CD14-positive monocyte (primary cell): ENCODE data around the gene EEF1AKMT1. TPM values are rescaled to one million over a fixed set of nuclear protein-coding genes. Genes with fewer than 3 reads are reported as not detected.

Experiments
- DNase-seq, 3 donors: peaks; one replicate each; pipeline ENCODE4 v3.0.0-alpha.2; 2011 to 2022
- H2AFZ ChIP-seq: 2 replicates; pipeline ENCODE4 v1.6.0; 2012; ENCODE audit warnings: mild to moderate bottlenecking, low read depth, low read length, inconsistent platforms; ENCODE audit not compliant: insufficient read depth, poor library complexity, severe bottlenecking
- H3K27ac ChIP-seq, 2 donors: 1 replicate in 1 of 2; 2 replicates in 1 of 2; pipeline ENCODE4 v1.5.1; 2012 to 2013; ENCODE audit warnings: low read length in 2 of 2, control low read depth in 1 of 2, inconsistent platforms in 1 of 2, low read depth in 1 of 2, mild to moderate bottlenecking in 1 of 2
- H3K27me3 ChIP-seq, 2 donors: one replicate each; pipeline versions ENCODE4 v1.6.0 to v1.6.1; 2011 to 2013; ENCODE audit warnings: low read length in 2 of 2; ENCODE audit not compliant: control insufficient read depth in 2 of 2, insufficient read depth in 2 of 2
- H3K36me3 ChIP-seq, 2 donors: replicated peaks in 1 of 2; 1 replicate in 1 of 2; 2 replicates in 1 of 2; pipeline versions ENCODE4 v1.5.1 to v1.6.1; 2012 to 2013; ENCODE audit warnings: low read length in 2 of 2, control low read depth in 1 of 2, inconsistent platforms in 1 of 2, mild to moderate bottlenecking in 1 of 2; ENCODE audit not compliant: insufficient read depth in 2 of 2, control insufficient read depth in 1 of 2
- H3K4me1 ChIP-seq, 2 donors: 1 replicate in 1 of 2; 2 replicates in 1 of 2; pipeline versions ENCODE4 v1.5.1 to v1.6.1; 2012 to 2013; ENCODE audit warnings: low read length in 2 of 2, control low read depth in 1 of 2, inconsistent platforms in 1 of 2, mild to moderate bottlenecking in 1 of 2, moderate library complexity in 1 of 2; ENCODE audit not compliant: insufficient read depth in 2 of 2, control insufficient read depth in 1 of 2
- H3K4me2 ChIP-seq: replicated peaks from 2 replicates; pipeline ENCODE3; 2012; ENCODE audit warnings: low read length, moderate library complexity, mild to moderate bottlenecking; ENCODE audit not compliant: poor library complexity, severe bottlenecking; ENCODE audit errors: extremely low read depth
- H3K4me3 ChIP-seq, 3 experiments: fragments of 200-600 bp in 1 of 3; sonication (generic) in 1 of 3; replicated peaks in 1 of 3; 1 replicate in 2 of 3; 2 replicates in 1 of 3; pipeline ENCODE4 v1.5.1; 2011 to 2013; ENCODE audit warnings: low read length in 3 of 3, mild to moderate bottlenecking in 3 of 3, control low read depth in 2 of 3, low read depth in 2 of 3, inconsistent platforms in 1 of 3, moderate library complexity in 1 of 3
- H3K79me2 ChIP-seq: 2 replicates; pipeline ENCODE4 v1.6.0; 2012; ENCODE audit warnings: mild to moderate bottlenecking, control low read depth, inconsistent platforms, low read length, moderate library complexity; ENCODE audit not compliant: insufficient read depth
- H3K9ac ChIP-seq: 2 replicates; pipeline ENCODE4 v1.6.0; 2017; ENCODE audit warnings: low read length, mild to moderate bottlenecking; ENCODE audit not compliant: insufficient read depth, poor library complexity, severe bottlenecking
- H3K9me3 ChIP-seq, 2 donors: replicated peaks in 1 of 2; 1 replicate in 1 of 2; 2 replicates in 1 of 2; pipeline versions ENCODE4 v1.5.1 to v1.6.1; 2012 to 2013; ENCODE audit warnings: low read length in 2 of 2, control low read depth in 1 of 2; ENCODE audit not compliant: control insufficient read depth in 1 of 2, insufficient read depth in 1 of 2
- H4K20me1 ChIP-seq: 2 replicates; pipeline ENCODE4 v1.6.0; 2012; ENCODE audit warnings: mild to moderate bottlenecking, low read length, control low read depth, moderate library complexity; ENCODE audit not compliant: insufficient read depth
- H3K27ac Mint-ChIP-seq, 7 donors: one replicate each; pipeline ENCODE4 v1.8.0; 2020; ENCODE audit warnings: mild to moderate bottlenecking in 7 of 7, mixed read lengths in 7 of 7, moderate library complexity in 6 of 7, inconsistent platforms in 2 of 7
- H3K27me3 Mint-ChIP-seq, 3 donors: one replicate each; pipeline ENCODE4 v1.8.0; 2021 to 2022; ENCODE audit warnings: low read depth in 3 of 3, mild to moderate bottlenecking in 3 of 3, mixed read lengths in 3 of 3, moderate library complexity in 3 of 3, inconsistent platforms in 1 of 3
- H3K36me3 Mint-ChIP-seq, 2 donors: one replicate each; pipeline ENCODE4 v1.8.0; 2020; ENCODE audit warnings: mixed read lengths in 2 of 2, inconsistent platforms in 1 of 2, mild to moderate bottlenecking in 1 of 2
- H3K4me1 Mint-ChIP-seq: one replicate; pipeline ENCODE4 v1.8.0; 2020; ENCODE audit warnings: mild to moderate bottlenecking, mixed read lengths
- H3K4me3 Mint-ChIP-seq, 2 donors: one replicate each; pipeline ENCODE4 v1.8.0; 2020; ENCODE audit warnings: mild to moderate bottlenecking in 2 of 2, mixed read lengths in 2 of 2, moderate library complexity in 1 of 2
- H3K9me3 Mint-ChIP-seq, 7 donors: one replicate each; pipeline ENCODE4 v1.8.0; 2020 to 2022; ENCODE audit warnings: mixed read lengths in 7 of 7, mild to moderate bottlenecking in 6 of 7, moderate library complexity in 6 of 7, inconsistent platforms in 2 of 7
- WGBS: methylation state at CpG from one replicate; pipeline ENCODE4 v1.1.5; 2013; ENCODE audit warnings: missing lambda C conversion rate; ENCODE audit not compliant: insufficient coverage; 5-methylcytosine and 5-hydroxymethylcytosine counted together
- intact Hi-C, 2 donors: fragments of 100-400 bp; cut with micrococcal nuclease; formaldehyde crosslinking; loops; one replicate each; pipeline versions ENCODE4 v1.15.0 to v1.15.1; 2023
- polyA plus RNA-seq, 3 donors: library from polyadenylated mRNA; depleted of rRNA in 1 of 3; unstranded in 2 of 3; stranded (reverse) in 1 of 3; fragments of 300-500 nt in 2 of 3; fragments of >200 nt in 1 of 3; fragmentation: Illumina TruSeq in 2 of 3; gene quantifications; 1 replicate in 2 of 3; 2 replicates in 1 of 3; pipeline ENCODE4 v1.2.3, GENCODE V29; 2012 to 2021
- TF ChIP-seq, protein P1 (sequence below): fragments of 200-600 bp; IDR thresholded peaks from one replicate; pipeline ENCODE4 v1.8.0; 2022; ENCODE audit warnings: antibody characterized with exemption, mild to moderate bottlenecking

EEF1AKMT1 gene
- polyA plus RNA-seq, 3 donors = 1.7 to 4.2 (median 4.2) TPM

DNA sequence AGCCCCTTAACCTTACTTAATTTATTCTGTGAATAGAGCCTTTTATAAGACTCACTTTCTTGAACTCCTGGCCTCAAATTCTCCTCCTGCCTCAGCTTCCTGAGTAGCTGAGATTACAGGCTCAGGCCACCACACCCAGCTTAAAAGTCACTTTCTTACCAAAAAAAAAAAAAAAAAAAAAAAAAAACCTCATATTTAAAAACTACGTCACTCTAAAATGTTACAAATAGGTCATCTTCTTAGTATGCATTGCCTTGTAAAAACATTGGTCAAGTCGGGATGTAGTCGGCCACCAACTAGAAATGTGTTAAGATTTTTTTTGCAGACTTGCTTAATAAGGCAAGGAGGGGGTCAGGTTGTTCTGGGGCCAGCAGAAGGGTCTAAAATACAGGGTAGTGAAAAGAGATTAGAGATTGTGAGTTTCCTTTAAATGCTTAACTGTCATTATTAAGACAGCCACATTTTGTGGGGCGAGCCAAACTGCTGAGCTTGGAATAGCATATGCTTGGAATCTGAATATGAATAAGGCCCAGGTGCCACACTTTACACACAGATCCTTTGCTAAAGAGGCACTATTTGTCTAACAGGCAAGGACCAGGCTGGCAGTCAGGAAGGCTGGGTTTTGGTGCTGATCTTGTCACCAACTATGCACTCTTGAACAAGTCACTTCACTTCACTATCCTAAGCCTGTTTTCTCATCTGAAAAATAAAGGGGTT lies 86.7 kb downstream of the EEF1AKMT1 start:
- H3K4me2 ChIP-seq = no peak overlapping the region
- Mint-ChIP-seq H3K4me3 (no peak overlapping the region), H3K9me3 (no peaks in the 10 kb centered on the region), H3K27me3 (peaks cover 0 to 3% (median 0%) of the 10 kb centered on the region in 3 donors), H3K4me1 (peaks cover 7% of the 10 kb centered on the region), H3K27ac (no peak overlapping the region), H3K36me3 (peaks cover 0 to 3% of the 10 kb centered on the region in 2 donors)
- no peaks in the 10 kb centered on the region for H3K4me1 ChIP-seq
- no peaks in the 10 kb centered on the region for H3K9me3 ChIP-seq
- H3K27me3 ChIP-seq = no peaks in the 10 kb centered on the region
- H3K4me3 ChIP-seq = no peak overlapping the region
- H2AFZ ChIP-seq = no peak overlapping the region
- no peaks in the 10 kb centered on the region for H3K79me2 ChIP-seq
- intact Hi-C loops = no loop called here
- no peak for DNase-seq
- no peaks in the 10 kb centered on the region for H3K36me3 ChIP-seq
- no peak overlapping the region for H3K9ac ChIP-seq
- TF ChIP-seq, protein P1, sequence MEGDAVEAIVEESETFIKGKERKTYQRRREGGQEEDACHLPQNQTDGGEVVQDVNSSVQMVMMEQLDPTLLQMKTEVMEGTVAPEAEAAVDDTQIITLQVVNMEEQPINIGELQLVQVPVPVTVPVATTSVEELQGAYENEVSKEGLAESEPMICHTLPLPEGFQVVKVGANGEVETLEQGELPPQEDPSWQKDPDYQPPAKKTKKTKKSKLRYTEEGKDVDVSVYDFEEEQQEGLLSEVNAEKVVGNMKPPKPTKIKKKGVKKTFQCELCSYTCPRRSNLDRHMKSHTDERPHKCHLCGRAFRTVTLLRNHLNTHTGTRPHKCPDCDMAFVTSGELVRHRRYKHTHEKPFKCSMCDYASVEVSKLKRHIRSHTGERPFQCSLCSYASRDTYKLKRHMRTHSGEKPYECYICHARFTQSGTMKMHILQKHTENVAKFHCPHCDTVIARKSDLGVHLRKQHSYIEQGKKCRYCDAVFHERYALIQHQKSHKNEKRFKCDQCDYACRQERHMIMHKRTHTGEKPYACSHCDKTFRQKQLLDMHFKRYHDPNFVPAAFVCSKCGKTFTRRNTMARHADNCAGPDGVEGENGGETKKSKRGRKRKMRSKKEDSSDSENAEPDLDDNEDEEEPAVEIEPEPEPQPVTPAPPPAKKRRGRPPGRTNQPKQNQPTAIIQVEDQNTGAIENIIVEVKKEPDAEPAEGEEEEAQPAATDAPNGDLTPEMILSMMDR = no peak
- H3K27ac ChIP-seq = no peak overlapping the region
- no peaks in the 10 kb centered on the region for H4K20me1 ChIP-seq
- no CpG with 5 or more reads among the region's 4 CpGs for WGBS

DNA sequence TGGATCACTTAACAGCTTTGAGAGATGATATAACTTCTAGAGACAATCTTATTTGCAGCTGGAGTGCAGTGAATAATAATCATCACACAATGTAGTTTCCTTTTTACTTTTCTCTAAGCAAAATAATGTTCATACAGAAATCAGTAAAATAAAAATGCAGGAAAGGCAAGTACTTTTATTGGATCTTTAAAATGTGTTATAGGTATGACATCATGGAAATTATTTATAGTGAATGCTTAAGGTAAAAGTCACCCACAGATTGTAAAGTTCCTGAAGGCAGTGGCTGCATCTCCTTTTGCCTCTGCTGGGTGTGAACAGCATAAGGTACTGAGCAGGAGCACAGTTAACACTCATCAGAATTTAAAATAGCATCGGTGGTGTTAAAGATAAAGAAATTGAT lies 87.6 kb downstream of the EEF1AKMT1 start:
- TF ChIP-seq, protein P1 = no peak
- H4K20me1 ChIP-seq = no peaks in the 10 kb centered on the region
- H2AFZ ChIP-seq = no peak overlapping the region
- H3K4me1 Mint-ChIP-seq = peaks cover 7% of the 10 kb centered on the region
- no peak overlapping the region for H3K9ac ChIP-seq
- H3K4me2 ChIP-seq = no peak overlapping the region
- H3K27me3 Mint-ChIP-seq = peaks cover 0 to 3% (median 0%) of the 10 kb centered on the region in 3 donors
- no peaks in the 10 kb centered on the region for H3K9me3 Mint-ChIP-seq
- H3K27ac Mint-ChIP-seq = no peak overlapping the region
- H3K4me3 ChIP-seq = no peak overlapping the region
- no peak overlapping the region for H3K4me3 Mint-ChIP-seq
- no peak for DNase-seq
- no peak overlapping the region for H3K27ac ChIP-seq
- no peaks in the 10 kb centered on the region for H3K36me3 ChIP-seq
- no CpG with 5 or more reads among the region's 1 CpG for WGBS
- H3K4me1 ChIP-seq = no peaks in the 10 kb centered on the region
- no peaks in the 10 kb centered on the region for H3K79me2 ChIP-seq
- H3K9me3 ChIP-seq = no peaks in the 10 kb centered on the region
- H3K36me3 Mint-ChIP-seq = peaks cover 0 to 3% of the 10 kb centered on the region in 2 donors
- no peaks in the 10 kb centered on the region for H3K27me3 ChIP-seq
- intact Hi-C loops = no loop called here
